Measurements from ENCODE around the gene KCNE1. TPM values are rescaled to one million over a fixed set of nuclear protein-coding genes. Genes with fewer than 3 reads are reported as not detected.
A peak's percentile ranks its signal among the peaks of the same experiment; 100 is the strongest.

Gene KCNE1
- total RNA-seq, 1 donor from 2014 or later, result 0.32 TPM

DNA sequence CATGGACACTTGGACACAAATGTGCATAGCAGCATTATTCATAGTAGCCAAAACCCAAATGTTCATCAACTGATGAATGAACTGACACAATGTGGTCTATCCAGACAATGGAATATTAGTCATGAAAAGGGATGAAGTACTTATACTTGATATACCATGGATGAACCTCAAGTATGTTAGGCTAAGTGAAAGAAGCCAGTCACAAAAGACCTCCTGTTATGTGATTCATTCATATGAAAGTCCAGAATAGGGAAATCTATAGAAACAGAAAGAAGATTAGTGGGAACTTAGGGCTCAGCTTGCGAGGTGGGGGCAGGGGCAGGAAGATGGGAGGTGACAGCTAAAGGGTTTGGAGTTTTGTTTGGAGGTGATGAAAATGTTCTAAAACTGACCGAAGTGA lies 7.4 kb downstream of the KCNE1 start:
- TF ChIP-seq, protein P1, sequence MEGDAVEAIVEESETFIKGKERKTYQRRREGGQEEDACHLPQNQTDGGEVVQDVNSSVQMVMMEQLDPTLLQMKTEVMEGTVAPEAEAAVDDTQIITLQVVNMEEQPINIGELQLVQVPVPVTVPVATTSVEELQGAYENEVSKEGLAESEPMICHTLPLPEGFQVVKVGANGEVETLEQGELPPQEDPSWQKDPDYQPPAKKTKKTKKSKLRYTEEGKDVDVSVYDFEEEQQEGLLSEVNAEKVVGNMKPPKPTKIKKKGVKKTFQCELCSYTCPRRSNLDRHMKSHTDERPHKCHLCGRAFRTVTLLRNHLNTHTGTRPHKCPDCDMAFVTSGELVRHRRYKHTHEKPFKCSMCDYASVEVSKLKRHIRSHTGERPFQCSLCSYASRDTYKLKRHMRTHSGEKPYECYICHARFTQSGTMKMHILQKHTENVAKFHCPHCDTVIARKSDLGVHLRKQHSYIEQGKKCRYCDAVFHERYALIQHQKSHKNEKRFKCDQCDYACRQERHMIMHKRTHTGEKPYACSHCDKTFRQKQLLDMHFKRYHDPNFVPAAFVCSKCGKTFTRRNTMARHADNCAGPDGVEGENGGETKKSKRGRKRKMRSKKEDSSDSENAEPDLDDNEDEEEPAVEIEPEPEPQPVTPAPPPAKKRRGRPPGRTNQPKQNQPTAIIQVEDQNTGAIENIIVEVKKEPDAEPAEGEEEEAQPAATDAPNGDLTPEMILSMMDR (IDR thresholded peaks at IDR 0.05), result no peak
- no peak overlapping the region for H3K4me3 Mint-ChIP-seq (ENCODE audit: unreplicated experiment)
- no peak for DNase-seq (ENCODE audit: low spot score)

DNA sequence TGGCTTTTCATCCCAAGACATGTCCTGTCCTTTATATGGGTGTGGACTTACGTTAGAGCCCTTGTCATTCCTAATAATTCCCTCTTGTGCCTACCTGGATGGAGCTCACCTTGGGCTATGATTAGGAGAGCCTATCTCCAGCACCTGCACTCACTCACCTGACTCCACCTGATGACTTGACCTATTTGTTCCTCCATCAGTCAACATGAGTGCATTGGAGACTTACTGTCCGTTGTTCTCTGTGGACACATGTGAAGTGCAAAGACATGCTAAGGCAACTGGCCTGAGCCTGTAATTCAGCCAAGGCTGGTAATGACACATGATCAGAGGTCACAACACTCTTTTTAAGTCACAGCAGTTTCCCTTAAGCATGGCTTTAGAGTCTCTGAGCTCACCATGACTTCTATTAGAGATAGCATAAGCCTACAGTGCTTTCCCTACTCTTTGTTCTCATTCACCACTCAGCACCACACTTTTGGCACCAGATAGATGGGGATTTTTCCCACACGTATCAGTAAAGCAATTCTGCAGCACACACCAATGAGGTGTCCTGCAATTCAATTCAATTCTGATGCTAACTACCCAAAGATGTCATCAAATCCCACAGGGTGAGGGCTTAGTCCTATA lies 9.4 kb downstream of the KCNE1 start:
- TF ChIP-seq, protein P1 (IDR thresholded peaks at IDR 0.05), result no peak

More for the DNA sequence above, 7.4 kb downstream of the KCNE1 start:
- Mint-ChIP-seq H3K9me3 (ENCODE audit: low read depth) (no peaks in the 10 kb centered on the region), H3K36me3 (ENCODE audit: low read depth) (no peaks in the 10 kb centered on the region), H3K27me3 (ENCODE audit: low read depth) (no peaks in the 10 kb centered on the region), H3K27ac (ENCODE audit: unreplicated experiment) (no peak overlapping the region), H3K4me1 (ENCODE audit: low read depth) (peaks cover 3% of the 10 kb centered on the region)

DNA sequence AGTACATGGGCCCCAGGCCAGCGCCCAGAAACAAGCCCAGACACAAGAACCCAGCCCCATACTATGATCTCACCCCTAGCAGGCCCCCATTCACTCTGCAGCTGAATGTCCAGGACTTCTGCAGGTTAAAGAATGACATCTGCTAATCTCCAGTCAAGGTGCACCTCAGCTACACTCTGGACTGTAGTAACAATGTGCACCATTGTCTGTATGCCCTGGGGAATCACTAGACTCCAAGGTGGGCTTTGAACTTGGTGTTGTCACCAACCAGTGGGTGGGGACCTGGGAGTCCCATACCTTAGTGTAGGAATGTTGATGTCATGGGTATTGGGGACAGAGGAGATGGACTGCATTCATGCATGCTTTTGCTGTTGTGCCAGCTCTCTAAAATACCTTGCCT lies 10.3 kb downstream of the KCNE1 start:
- Mint-ChIP-seq H3K27ac (ENCODE audit: unreplicated experiment) (no peak overlapping the region), H3K27me3 (ENCODE audit: low read depth) (no peaks in the 10 kb centered on the region), H3K4me1 (ENCODE audit: low read depth) (peaks cover 16% of the 10 kb centered on the region), H3K36me3 (ENCODE audit: low read depth) (peaks cover 4% of the 10 kb centered on the region), H3K4me3 (ENCODE audit: unreplicated experiment) (no peak overlapping the region), H3K9me3 (ENCODE audit: low read depth) (peaks cover 21% of the 10 kb centered on the region)
- TF ChIP-seq, protein P1 (IDR thresholded peaks at IDR 0.05), result no peak
- DNase-seq (ENCODE audit: low spot score), result no peak

More for the DNA sequence above, 9.4 kb downstream of the KCNE1 start:
- DNase-seq (ENCODE audit: low spot score), result no peak
- Mint-ChIP-seq H3K4me1 (ENCODE audit: low read depth) (peaks cover 16% of the 10 kb centered on the region), H3K9me3 (ENCODE audit: low read depth) (peaks cover 13% of the 10 kb centered on the region), H3K27me3 (ENCODE audit: low read depth) (no peaks in the 10 kb centered on the region), H3K4me3 (ENCODE audit: unreplicated experiment) (no peak overlapping the region), H3K27ac (ENCODE audit: unreplicated experiment) (no peak overlapping the region), H3K36me3 (ENCODE audit: low read depth) (peaks cover 3% of the 10 kb centered on the region)

DNA sequence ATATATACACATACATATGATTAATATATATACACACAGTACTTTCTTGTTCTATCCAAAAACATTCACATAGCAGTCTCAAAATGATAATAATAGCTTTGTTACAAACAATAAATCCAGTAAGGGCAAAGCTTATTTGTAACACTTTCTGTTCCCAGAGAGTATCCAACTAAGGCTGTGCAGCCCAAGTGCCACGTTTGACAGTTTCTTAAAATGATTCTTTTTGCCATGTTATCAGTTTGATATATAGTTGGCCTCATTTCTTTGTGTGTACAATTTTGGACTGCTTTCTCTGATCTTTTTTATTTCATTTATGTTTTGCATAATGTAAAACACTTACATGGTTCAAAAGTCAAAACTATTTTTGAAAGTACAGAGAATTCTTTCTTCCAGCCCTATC lies 11.8 kb downstream of the KCNE1 start:
- Mint-ChIP-seq H3K4me3 (ENCODE audit: unreplicated experiment) (no peak overlapping the region), H3K36me3 (ENCODE audit: low read depth) (peaks cover 6% of the 10 kb centered on the region), H3K27ac (ENCODE audit: unreplicated experiment) (no peak overlapping the region), H3K27me3 (ENCODE audit: low read depth) (no peaks in the 10 kb centered on the region), H3K9me3 (ENCODE audit: low read depth) (peaks cover 29% of the 10 kb centered on the region), H3K4me1 (ENCODE audit: low read depth) (peaks cover 16% of the 10 kb centered on the region)
- no peak for DNase-seq (ENCODE audit: low spot score)
- TF ChIP-seq, protein P1 (IDR thresholded peaks at IDR 0.05), result no peak

DNA sequence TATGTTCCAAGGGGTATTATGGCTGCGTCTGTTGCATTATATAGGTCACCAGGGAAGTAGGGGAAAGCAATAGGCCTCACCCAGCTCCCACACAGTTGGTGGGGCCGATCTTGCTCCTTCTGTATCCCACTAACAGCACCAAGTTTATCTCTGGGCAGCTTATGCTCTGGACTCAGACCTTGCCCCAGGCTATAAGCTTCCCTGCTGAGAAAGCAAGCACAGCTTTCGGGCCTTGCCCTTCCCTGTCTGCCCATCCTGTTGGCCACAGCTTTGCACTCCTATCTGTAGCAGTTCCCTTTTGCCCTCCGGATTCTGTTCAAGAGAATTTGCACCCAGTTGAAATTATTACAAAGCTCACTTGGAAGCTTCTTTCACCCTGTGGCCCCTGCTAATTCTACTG lies 12.9 kb downstream of the KCNE1 start:
- peaks cover 29% of the 10 kb centered on the region for H3K9me3 Mint-ChIP-seq (ENCODE audit: low read depth)
- peak overlapping the region; percentile 24 for H3K27ac Mint-ChIP-seq (ENCODE audit: unreplicated experiment)
- H3K4me1 Mint-ChIP-seq (ENCODE audit: low read depth), result peaks cover 16% of the 10 kb centered on the region
- TF ChIP-seq, protein P1 (IDR thresholded peaks at IDR 0.05), result no peak
- no peak for DNase-seq (ENCODE audit: low spot score)
- peaks cover 6% of the 10 kb centered on the region for H3K36me3 Mint-ChIP-seq (ENCODE audit: low read depth)
- no peak overlapping the region for H3K4me3 Mint-ChIP-seq (ENCODE audit: unreplicated experiment)
- no peaks in the 10 kb centered on the region for H3K27me3 Mint-ChIP-seq (ENCODE audit: low read depth)
